Ishikawa (cell line): ENCODE data around the gene GLYATL1B.

Experiments used
- CEBPB ChIP-seq: IDR thresholded peaks from 2 replicates; pipeline ENCODE4 v1.6.1; 2012
- CREB1 ChIP-seq: IDR thresholded peaks from 2 replicates; pipeline ENCODE4 v1.6.1; 2012; ENCODE audit warnings: low read depth
- EGR1 ChIP-seq: IDR thresholded peaks from 2 replicates; pipeline ENCODE4 v1.6.1; 2012
- EP300 ChIP-seq: IDR thresholded peaks from 2 replicates; pipeline ENCODE4 v1.6.1; 2012; ENCODE audit warnings: borderline replicate concordance
- FOXM1 ChIP-seq: IDR thresholded peaks from 2 replicates; pipeline ENCODE4 v1.6.1; 2012; ENCODE audit warnings: low read depth, borderline replicate concordance
- NFIC ChIP-seq: IDR thresholded peaks from 2 replicates; pipeline ENCODE4 v1.6.1; 2012
- RAD21 ChIP-seq: IDR thresholded peaks from 2 replicates; pipeline ENCODE4 v1.6.1; 2012; ENCODE audit warnings: low read depth
- TAF1 ChIP-seq: IDR thresholded peaks from 2 replicates; pipeline ENCODE4 v1.6.1; 2012; ENCODE audit warnings: low read depth, mild to moderate bottlenecking
- TCF12 ChIP-seq: IDR thresholded peaks from 2 replicates; pipeline ENCODE4 v1.6.1; 2012; ENCODE audit warnings: low read depth
- TEAD4 ChIP-seq: IDR thresholded peaks from 2 replicates; pipeline ENCODE4 v1.6.1; 2012
- YY1 ChIP-seq: IDR thresholded peaks from 2 replicates; pipeline ENCODE4 v1.6.1; 2012; ENCODE audit warnings: low read depth
- ZBTB7A ChIP-seq: IDR thresholded peaks from 2 replicates; pipeline ENCODE4 v1.6.1; 2012; ENCODE audit warnings: low read depth
- TF ChIP-seq, protein P1 (sequence below): IDR thresholded peaks from 2 replicates; pipeline ENCODE4 v1.6.1; 2012
- TF ChIP-seq, protein P2 (sequence below): IDR thresholded peaks from 2 replicates; pipeline ENCODE4 v1.6.1; 2012; ENCODE audit warnings: low read depth, mild to moderate bottlenecking
- TF ChIP-seq, protein P3 (sequence below): IDR thresholded peaks from 2 replicates; pipeline ENCODE4 v1.6.1; 2012

The GLYATL1B gene

DNA sequence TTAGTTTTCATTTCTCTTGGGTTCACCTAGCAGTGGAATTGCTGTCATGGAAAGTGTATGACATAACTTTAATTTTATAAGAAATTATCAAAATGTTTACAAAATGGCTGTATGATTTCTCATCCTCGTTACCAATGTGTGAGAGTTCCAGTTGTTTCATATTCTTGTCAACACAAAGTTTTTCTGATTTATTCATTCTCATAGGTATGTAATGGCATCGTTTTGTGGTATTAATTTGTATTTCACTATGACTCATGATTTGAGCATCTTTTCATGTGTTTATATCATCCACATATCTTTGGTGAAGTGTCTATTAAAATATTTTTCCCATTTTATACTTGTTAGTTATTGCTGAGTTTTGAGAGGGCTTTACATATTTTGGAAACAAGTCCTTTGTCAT is 26.4 kb downstream of the GLYATL1B start:
- no peak for TF ChIP-seq TCF12
- no peak for TF ChIP-seq YY1
- no peak for TF ChIP-seq TEAD4
- no peak for TF ChIP-seq NFIC
- TF ChIP-seq, protein P1, sequence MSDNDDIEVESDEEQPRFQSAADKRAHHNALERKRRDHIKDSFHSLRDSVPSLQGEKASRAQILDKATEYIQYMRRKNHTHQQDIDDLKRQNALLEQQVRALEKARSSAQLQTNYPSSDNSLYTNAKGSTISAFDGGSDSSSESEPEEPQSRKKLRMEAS = no peak
- TF ChIP-seq, protein P2, sequence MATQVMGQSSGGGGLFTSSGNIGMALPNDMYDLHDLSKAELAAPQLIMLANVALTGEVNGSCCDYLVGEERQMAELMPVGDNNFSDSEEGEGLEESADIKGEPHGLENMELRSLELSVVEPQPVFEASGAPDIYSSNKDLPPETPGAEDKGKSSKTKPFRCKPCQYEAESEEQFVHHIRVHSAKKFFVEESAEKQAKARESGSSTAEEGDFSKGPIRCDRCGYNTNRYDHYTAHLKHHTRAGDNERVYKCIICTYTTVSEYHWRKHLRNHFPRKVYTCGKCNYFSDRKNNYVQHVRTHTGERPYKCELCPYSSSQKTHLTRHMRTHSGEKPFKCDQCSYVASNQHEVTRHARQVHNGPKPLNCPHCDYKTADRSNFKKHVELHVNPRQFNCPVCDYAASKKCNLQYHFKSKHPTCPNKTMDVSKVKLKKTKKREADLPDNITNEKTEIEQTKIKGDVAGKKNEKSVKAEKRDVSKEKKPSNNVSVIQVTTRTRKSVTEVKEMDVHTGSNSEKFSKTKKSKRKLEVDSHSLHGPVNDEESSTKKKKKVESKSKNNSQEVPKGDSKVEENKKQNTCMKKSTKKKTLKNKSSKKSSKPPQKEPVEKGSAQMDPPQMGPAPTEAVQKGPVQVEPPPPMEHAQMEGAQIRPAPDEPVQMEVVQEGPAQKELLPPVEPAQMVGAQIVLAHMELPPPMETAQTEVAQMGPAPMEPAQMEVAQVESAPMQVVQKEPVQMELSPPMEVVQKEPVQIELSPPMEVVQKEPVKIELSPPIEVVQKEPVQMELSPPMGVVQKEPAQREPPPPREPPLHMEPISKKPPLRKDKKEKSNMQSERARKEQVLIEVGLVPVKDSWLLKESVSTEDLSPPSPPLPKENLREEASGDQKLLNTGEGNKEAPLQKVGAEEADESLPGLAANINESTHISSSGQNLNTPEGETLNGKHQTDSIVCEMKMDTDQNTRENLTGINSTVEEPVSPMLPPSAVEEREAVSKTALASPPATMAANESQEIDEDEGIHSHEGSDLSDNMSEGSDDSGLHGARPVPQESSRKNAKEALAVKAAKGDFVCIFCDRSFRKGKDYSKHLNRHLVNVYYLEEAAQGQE = no peak
- TF ChIP-seq EGR1 = no peak
- no peak for TF ChIP-seq CEBPB
- no peak for TF ChIP-seq RAD21
- no peak for TF ChIP-seq ZBTB7A
- TF ChIP-seq TAF1 = no peak
- TF ChIP-seq, protein P3, sequence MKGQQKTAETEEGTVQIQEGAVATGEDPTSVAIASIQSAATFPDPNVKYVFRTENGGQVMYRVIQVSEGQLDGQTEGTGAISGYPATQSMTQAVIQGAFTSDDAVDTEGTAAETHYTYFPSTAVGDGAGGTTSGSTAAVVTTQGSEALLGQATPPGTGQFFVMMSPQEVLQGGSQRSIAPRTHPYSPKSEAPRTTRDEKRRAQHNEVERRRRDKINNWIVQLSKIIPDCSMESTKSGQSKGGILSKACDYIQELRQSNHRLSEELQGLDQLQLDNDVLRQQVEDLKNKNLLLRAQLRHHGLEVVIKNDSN = no peak
- TF ChIP-seq CREB1 = no peak

DNA sequence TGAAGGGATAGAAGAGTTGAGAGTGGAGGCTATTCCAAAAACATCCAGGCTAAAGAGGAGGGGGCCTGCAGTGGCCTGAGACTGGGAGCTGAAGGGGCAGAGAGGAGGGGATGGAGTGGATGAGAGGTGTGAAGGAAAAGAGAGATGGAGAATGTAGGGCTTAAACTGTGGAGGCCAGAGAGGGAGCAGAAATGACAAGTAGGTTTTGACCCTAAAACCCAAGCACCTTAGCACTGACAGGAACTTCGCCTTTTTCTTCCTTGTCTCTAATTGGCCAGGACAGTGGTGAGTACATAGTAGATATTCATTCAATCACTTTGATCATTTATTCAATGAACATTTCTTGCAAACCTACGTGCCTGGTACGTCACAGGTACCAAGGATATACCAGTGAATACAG is 28.2 kb downstream of the GLYATL1B start:
- TF ChIP-seq EP300 (no peak), FOXM1 (no peak), TEAD4 (no peak), CEBPB (no peak), TAF1 (no peak), CREB1 (no peak), RAD21 (no peak)
- TF ChIP-seq, protein P2 = no peak
- TF ChIP-seq, protein P1 = no peak

DNA sequence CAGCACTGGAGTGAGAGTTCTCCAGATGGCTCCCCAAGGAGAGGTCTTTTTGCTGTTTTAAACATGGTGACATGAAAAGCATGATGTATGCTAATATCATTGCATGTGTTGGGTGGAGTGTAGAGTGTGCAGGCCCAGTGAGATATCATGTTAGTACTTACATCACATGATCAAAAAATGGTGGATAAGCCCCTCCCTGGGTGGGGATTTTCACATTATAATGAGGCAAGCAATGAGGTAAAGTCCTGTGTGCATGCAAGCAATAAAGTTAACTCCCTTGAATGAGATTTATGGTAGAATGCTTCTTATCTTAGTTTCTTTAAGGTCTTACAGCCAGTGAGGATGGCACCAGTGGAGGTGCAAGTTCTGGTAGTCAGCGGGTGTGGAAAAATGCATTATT is 29.4 kb downstream of the GLYATL1B start:
- TF ChIP-seq RAD21 (no peak), CREB1 (no peak), TEAD4 (no peak), TCF12 (no peak), EGR1 (no peak), NFIC (no peak), ZBTB7A (no peak), FOXM1 (no peak), TAF1 (no peak)
- TF ChIP-seq, protein P1 = no peak
- TF ChIP-seq, protein P3 = no peak
- TF ChIP-seq, protein P2 = no peak

DNA sequence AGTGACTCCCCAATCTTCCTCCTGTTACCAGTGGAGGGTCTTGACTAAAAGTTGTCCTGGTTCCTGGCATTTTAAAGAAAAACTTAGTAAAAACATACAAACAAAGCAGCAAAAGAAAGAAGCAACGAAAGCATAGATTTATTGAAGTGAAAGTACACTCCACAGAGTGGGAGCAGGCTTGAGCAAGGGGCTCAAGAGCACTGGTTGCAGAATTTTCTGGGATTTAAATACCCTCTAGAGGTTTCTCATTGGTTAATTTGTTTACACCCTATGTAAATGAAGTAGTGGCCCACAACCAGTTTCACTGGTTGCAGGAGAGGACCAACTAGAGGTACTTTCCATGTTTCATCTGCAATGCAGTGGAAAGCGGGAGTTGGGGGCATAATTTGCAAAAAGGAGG is 31.7 kb downstream of the GLYATL1B start:
- TF ChIP-seq TAF1 (no peak), TEAD4 (no peak), NFIC (no peak), RAD21 (no peak)
- TF ChIP-seq, protein P3 = no peak
- TF ChIP-seq, protein P1 = no peak
